GM12892 (cell line): ENCODE results near the gene DCLK1.

Source experiments
- POLR2A ChIP-seq: IDR thresholded peaks from 2 replicates; pipeline ENCODE4 v1.6.1; 2011; ENCODE audit warnings: low read depth, low read length, control low read depth
- TAF1 ChIP-seq: IDR thresholded peaks from 2 replicates; pipeline ENCODE4 v1.6.1; 2011; ENCODE audit warnings: low read depth, mild to moderate bottlenecking, control low read depth, low read length, borderline replicate concordance

- TF ChIP-seq POLR2A (no peak), TAF1 (no peak)
Observed at GRCh38 chr13:35733827-35734226, 397.4 kb downstream of the DCLK1 start.
